HepG2 (cell line): ENCODE measurements around the gene PHF2. TPM values are rescaled to one million over a fixed set of nuclear protein-coding genes. Genes with fewer than 3 reads are reported as not detected.
"Not testable (repeated sequence)": the region's sequence is repeated elsewhere in the genome, so short reads cannot be mapped to it uniquely, and the experiment has no call there.

Experiments used
- ATAC-seq: fragments of 200-7000 bp; cut with Tn5 transposase; 3 replicates; pipeline ENCODE4 v1.9.1; 2020; ENCODE audit warnings: mild to moderate bottlenecking, moderate library complexity
- BruUV-seq: library from RNA; stranded (reverse); fragments of 400-500 nt; replicated peaks from 2 replicates; lab custom pipeline; 2021; lab: Mats Ljungman, UMichigan
- CTCF ChIA-PET: fragments of 300-600 bp; formaldehyde crosslinking; extraction: SDS; loops from one replicate; lab custom pipeline; 2021; ENCODE audit warnings: low total read pairs, inconsistent platforms, low intra/inter-chr PET ratio; lab: Yijun Ruan, JAX
- POLR2A ChIA-PET: fragments of 350-600 bp; sonication (Branson Sonifier 250); formaldehyde crosslinking; loops from one replicate; lab custom pipeline; 2020; ENCODE audit warnings: antibody characterized with exemption, inconsistent platforms; lab: Yijun Ruan, JAX
- DNase-seq: peaks from one replicate; pipeline ENCODE4 v3.0.0-alpha.2; 2015; ENCODE audit warnings: low spot score
- FAIRE-seq: peaks from 3 replicates; lab custom pipeline; 2011; peaks lifted over from hg19 to GRCh38; lab: Jason Lieb, UNC
- H2AFZ ChIP-seq: one replicate; pipeline ENCODE4 v1.6.1; 2011; ENCODE audit warnings: low read length, inconsistent platforms
- H3K27ac ChIP-seq: fragments of 300-600 bp; 3 replicates; pipeline ENCODE4 v1.8.0; 2011; ENCODE audit warnings: mixed run types, mild to moderate bottlenecking, mixed read lengths, low read length, inconsistent platforms; ENCODE audit not compliant: insufficient read depth; ENCODE audit errors: extremely low read length
- H3K27me3 ChIP-seq, 2 experiments: fragments of 200-600 bp in 1 of 2; 2 replicates in 1 of 2; 3 replicates in 1 of 2; pipeline versions ENCODE4 v1.6.0 to v1.8.0; 2011; ENCODE audit warnings: low read length in 2 of 2, mild to moderate bottlenecking in 2 of 2, moderate library complexity in 2 of 2, inconsistent platforms in 1 of 2; ENCODE audit not compliant: insufficient read depth in 2 of 2, control insufficient read depth in 1 of 2
- H3K36me3 ChIP-seq, 2 experiments: fragments of 200-600 bp in 1 of 2; replicated peaks in 1 of 2; 2 replicates in 1 of 2; 3 replicates in 1 of 2; pipeline versions ENCODE4 v1.5.1 to v1.8.0; 2011; ENCODE audit warnings: low read length in 2 of 2, inconsistent platforms in 1 of 2; ENCODE audit not compliant: insufficient read depth in 2 of 2, control insufficient read depth in 1 of 2
- H3K4me1 ChIP-seq: 2 replicates; pipeline ENCODE4 v1.5.1; 2012; ENCODE audit warnings: low read length, inconsistent platforms; ENCODE audit not compliant: insufficient read depth
- H3K4me2 ChIP-seq: 2 replicates; pipeline ENCODE4 v1.6.0; 2011; ENCODE audit warnings: low read depth, low read length, inconsistent platforms
- H3K4me3 ChIP-seq, 3 experiments: fragments of 200-600 bp in 1 of 3; sonication (generic), shearing (Covaris generic) in 1 of 3; replicated peaks in 1 of 3; 2 replicates each; pipeline ENCODE4 v1.5.1; 2011 to 2016; ENCODE audit warnings: low read length in 3 of 3, inconsistent platforms in 2 of 3, low read depth in 2 of 3, mild to moderate bottlenecking in 2 of 3, control low read depth in 1 of 3, mixed read lengths in 1 of 3; ENCODE audit not compliant: insufficient read depth in 1 of 3
- H3K79me2 ChIP-seq: one replicate; pipeline ENCODE4 v1.6.1; 2011; ENCODE audit warnings: low read length, inconsistent platforms; ENCODE audit not compliant: insufficient read depth
- H3K9ac ChIP-seq: 2 replicates; pipeline ENCODE4 v1.6.0; 2011; ENCODE audit warnings: mild to moderate bottlenecking, low read depth, low read length, inconsistent platforms; ENCODE audit not compliant: insufficient read depth
- H3K9me3 ChIP-seq: 2 replicates; pipeline ENCODE4 v1.5.1; 2012; ENCODE audit warnings: mild to moderate bottlenecking, low read length
- H4K20me1 ChIP-seq: 2 replicates; pipeline ENCODE4 v1.6.0; 2011; ENCODE audit warnings: inconsistent platforms, mild to moderate bottlenecking, low read length, moderate library complexity; ENCODE audit not compliant: insufficient read depth
- GFI1 ChIP-seq: sonication (generic); formaldehyde crosslinking; IDR thresholded peaks from 2 replicates; pipeline ENCODE4 v1.5.0; 2020; ENCODE audit warnings: missing genetic modification reagents, mild to moderate bottlenecking, borderline replicate concordance
- ZMYM4 ChIP-seq: sonication (generic); formaldehyde crosslinking; IDR thresholded peaks from 2 replicates; pipeline ENCODE4 v1.8.1; 2023; ENCODE audit warnings: mild to moderate bottlenecking, missing genetic modification reagents
- WGBS: methylation state at CpG from one replicate; pipeline ENCODE4 v1.1.6; 2017; ENCODE audit warnings: low lambda C conversion rate; 5-methylcytosine and 5-hydroxymethylcytosine counted together
- in situ Hi-C: cut with HindIII; loops from 2 replicates; pipeline ENCODE4 v1.10.0; 2017; ENCODE audit warnings: low pct_unique_long_range_greater_than_20kb; ENCODE audit not compliant: extremely low pct_ligation_motif_present
- intact Hi-C: fragments of 100-400 bp; cut with micrococcal nuclease; formaldehyde crosslinking; loops from one replicate; pipeline ENCODE4 v1.10.0; 2022; ENCODE audit not compliant: unreplicated experiment
- polyA plus RNA-seq, 8 experiments: library from polyadenylated mRNA; depleted of rRNA in 3 of 8; stranded (reverse) in 7 of 8; unstranded in 1 of 8; fragments of >200 nt; fragmentation: Illumina TruSeq in 4 of 8; extraction: Trizol in 4 of 8; gene quantifications; 2 replicates each; pipeline versions ENCODE4 v1.2.1 to v1.2.3, GENCODE V29; 2011 to 2016; ENCODE audit warnings: low read depth in 4 of 8, missing spikeins in 1 of 8, mixed read lengths in 1 of 8; ENCODE audit not compliant: insufficient read depth in 1 of 8
- total RNA-seq, 5 experiments: library from RNA; depleted of rRNA; stranded (reverse); fragments of >200 nt; fragmentation: Illumina TruSeq; extraction: Trizol; gene quantifications; 2 replicates each; pipeline ENCODE4 v1.2.3, GENCODE V29; 2016; ENCODE audit warnings: low read depth in 1 of 5
- TF ChIP-seq, protein P1 (sequence below): sonication (generic); formaldehyde crosslinking; IDR thresholded peaks from 2 replicates; pipeline ENCODE4 v1.5.0; 2020; ENCODE audit warnings: mild to moderate bottlenecking, missing genetic modification reagents

PHF2 gene
- total and polyA plus RNA-seq, 2 of the 13 experiments (the other 11 are each of a cell fraction or from before 2014, with no cell fraction given) = 6.6 to 9.1 TPM

DNA sequence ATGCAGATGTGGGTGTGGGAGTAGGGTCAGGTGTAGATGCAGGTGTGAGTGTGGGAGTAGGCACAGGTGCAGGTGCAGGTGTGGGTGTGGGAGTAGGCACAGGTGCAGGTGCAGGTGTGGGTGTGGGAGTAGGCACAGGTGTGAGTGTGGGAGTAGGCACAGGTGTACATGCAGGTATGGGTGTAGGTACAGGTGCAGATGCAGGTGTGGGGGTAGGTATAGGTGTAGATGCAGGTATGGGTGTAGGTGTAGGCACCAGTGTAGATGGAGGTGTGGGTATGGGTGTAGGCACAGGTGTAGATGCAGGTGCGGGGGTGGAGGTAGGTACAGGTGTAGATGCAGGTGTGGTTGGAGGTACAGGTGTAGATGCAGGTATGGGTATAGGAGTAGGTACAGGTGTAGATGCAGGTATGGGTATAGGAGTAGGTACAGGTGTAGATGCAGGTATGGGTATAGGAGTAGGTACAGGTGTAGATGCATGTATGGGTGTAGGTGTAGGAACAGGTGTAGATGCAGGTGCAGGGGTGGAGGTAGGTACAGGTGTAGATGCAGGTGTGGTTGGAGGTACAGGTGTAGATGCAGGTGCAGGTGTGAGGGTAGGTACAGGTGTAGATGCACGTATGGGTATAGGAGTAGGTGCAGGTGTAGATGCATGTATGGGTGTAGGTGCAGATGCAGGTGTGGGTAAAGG lies 96.1 kb downstream of the PHF2 start:
- DNase-seq, H3K4me3 ChIP-seq, H3K9me3 ChIP-seq, BruUV-seq, H3K79me2 ChIP-seq, in situ Hi-C loops, H3K4me1 ChIP-seq, POLR2A ChIA-PET, H3K9ac ChIP-seq, H4K20me1 ChIP-seq, CTCF ChIA-PET, FAIRE-seq, intact Hi-C loops, H3K27me3 ChIP-seq, ATAC-seq, H3K36me3 ChIP-seq, H3K27ac ChIP-seq, H2AFZ ChIP-seq, H3K4me2 ChIP-seq: not testable (repeated sequence)
- WGBS = 100% methylated on average over 2 of the region's 2 CpGs

- Histone ChIP-seq H4K20me1 (no peaks in the 10 kb centered on the region), H3K4me3 (no peak overlapping the region), H3K4me1 (no peaks in the 10 kb centered on the region), H3K4me2 (no peak overlapping the region), H3K36me3 (peaks cover 0 to 4% of the 10 kb centered on the region in 2 experiments; a peak in 3 of 5 replicates), H2AFZ (no peak overlapping the region)
- DNase-seq (no peak), ATAC-seq (no peak)
- WGBS = 88% methylated on average over 11 of the region's 16 CpGs
- TF ChIP-seq ZMYM4 (CRISPR knock-in tag) = no peak
- TF ChIP-seq, protein P1, sequence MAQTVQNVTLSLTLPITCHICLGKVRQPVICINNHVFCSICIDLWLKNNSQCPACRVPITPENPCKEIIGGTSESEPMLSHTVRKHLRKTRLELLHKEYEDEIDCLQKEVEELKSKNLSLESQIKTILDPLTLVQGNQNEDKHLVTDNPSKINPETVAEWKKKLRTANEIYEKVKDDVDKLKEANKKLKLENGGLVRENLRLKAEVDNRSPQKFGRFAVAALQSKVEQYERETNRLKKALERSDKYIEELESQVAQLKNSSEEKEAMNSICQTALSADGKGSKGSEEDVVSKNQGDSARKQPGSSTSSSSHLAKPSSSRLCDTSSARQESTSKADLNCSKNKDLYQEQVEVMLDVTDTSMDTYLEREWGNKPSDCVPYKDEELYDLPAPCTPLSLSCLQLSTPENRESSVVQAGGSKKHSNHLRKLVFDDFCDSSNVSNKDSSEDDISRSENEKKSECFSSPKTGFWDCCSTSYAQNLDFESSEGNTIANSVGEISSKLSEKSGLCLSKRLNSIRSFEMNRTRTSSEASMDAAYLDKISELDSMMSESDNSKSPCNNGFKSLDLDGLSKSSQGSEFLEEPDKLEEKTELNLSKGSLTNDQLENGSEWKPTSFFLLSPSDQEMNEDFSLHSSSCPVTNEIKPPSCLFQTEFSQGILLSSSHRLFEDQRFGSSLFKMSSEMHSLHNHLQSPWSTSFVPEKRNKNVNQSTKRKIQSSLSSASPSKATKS (CRISPR knock-in tag) = no peak
- TF ChIP-seq GFI1 (CRISPR knock-in tag) = no peak
- TF ChIP-seq, all 625 proteins: peak for 0
- H3K79me2 ChIP-seq = no peaks in the 10 kb centered on the region
- no peaks in the 10 kb centered on the region for H3K9me3 ChIP-seq
- no peak overlapping the region for H3K27ac ChIP-seq
- ChIA-PET CTCF (no interaction called here), POLR2A (no interaction called here)
- intact Hi-C loops = no loop called here
- in situ Hi-C loops = no loop called here
- no peak overlapping the region for H3K9ac ChIP-seq
- H3K27me3 ChIP-seq = no peaks in the 10 kb centered on the region
- BruUV-seq = no TSS peak
- FAIRE-seq = no peak
These were observed 96.8 kb downstream of the PHF2 start for GRCh38 chr9:93673021-93673838.
